GM23248 (cell line): Measurements from ENCODE around the gene EZR. TPM values are rescaled to one million over a fixed set of nuclear protein-coding genes. Genes with fewer than 3 reads are reported as not detected.
"Not testable (repeated sequence)": the region's sequence is repeated elsewhere in the genome, so short reads cannot be mapped to it uniquely, and the experiment has no call there.

ENCODE experiments used
- DNase-seq: peaks from one replicate; pipeline ENCODE4 v3.0.0-alpha.2; 2015
- H2AFZ ChIP-seq: fragments of 200-600 bp; sonication (generic); 2 replicates; pipeline ENCODE4 v1.6.1; 2016; ENCODE audit warnings: antibody characterized with exemption
- H3F3A ChIP-seq: fragments of 200-600 bp; sonication (generic); 2 replicates; pipeline ENCODE4 v1.6.1; 2016; ENCODE audit warnings: mild to moderate bottlenecking, antibody characterized with exemption, mixed run types; ENCODE audit not compliant: insufficient read depth
- H3K27ac ChIP-seq: fragments of 200-600 bp; sonication (generic); 2 replicates; pipeline ENCODE4 v1.5.1; 2016; ENCODE audit warnings: mild to moderate bottlenecking
- H3K27me3 ChIP-seq: fragments of 200-600 bp; sonication (generic); replicated peaks from 2 replicates; pipeline ENCODE4 v1.6.1; 2016; ENCODE audit warnings: mild to moderate bottlenecking; ENCODE audit not compliant: insufficient read depth
- H3K36me3 ChIP-seq: fragments of 200-600 bp; sonication (generic); 2 replicates; pipeline ENCODE4 v1.6.1; 2016; ENCODE audit warnings: low read depth, mild to moderate bottlenecking
- H3K4me1 ChIP-seq: fragments of 200-600 bp; sonication (generic); 2 replicates; pipeline ENCODE4 v1.6.1; 2016; ENCODE audit warnings: mild to moderate bottlenecking; ENCODE audit not compliant: insufficient read depth
- H3K4me2 ChIP-seq: fragments of 200-600 bp; sonication (generic); one replicate; pipeline ENCODE4 v1.6.1; 2016; ENCODE audit warnings: mild to moderate bottlenecking; ENCODE audit not compliant: unreplicated experiment
- H3K4me3 ChIP-seq: fragments of 200-600 bp; sonication (generic); 2 replicates; pipeline ENCODE4 v1.5.1; 2016; ENCODE audit warnings: mild to moderate bottlenecking
- H3K79me2 ChIP-seq: fragments of 200-600 bp; sonication (generic); 2 replicates; pipeline ENCODE4 v1.6.1; 2016; ENCODE audit warnings: mild to moderate bottlenecking; ENCODE audit not compliant: insufficient read depth
- H3K9ac ChIP-seq: fragments of 200-600 bp; sonication (generic); 2 replicates; pipeline ENCODE4 v1.6.1; 2016; ENCODE audit warnings: mild to moderate bottlenecking
- H3K9me2 ChIP-seq: fragments of 200-600 bp; sonication (generic); 2 replicates; pipeline ENCODE4 v1.6.1; 2016; ENCODE audit warnings: mixed run types, mild to moderate bottlenecking, moderate library complexity; ENCODE audit not compliant: insufficient read depth
- H3K9me3 ChIP-seq: fragments of 200-600 bp; sonication (generic); one replicate; pipeline ENCODE4 v1.6.1; 2017; ENCODE audit warnings: low read depth
- H4K20me1 ChIP-seq: fragments of 200-600 bp; sonication (generic); 2 replicates; pipeline ENCODE4 v1.6.0; 2016; ENCODE audit not compliant: insufficient read depth
- EZH2 ChIP-seq: fragments of 200-600 bp; sonication (generic); IDR thresholded peaks from 2 replicates; pipeline ENCODE4 v1.6.1; 2018; ENCODE audit warnings: antibody characterized with exemption, mild to moderate bottlenecking; ENCODE audit not compliant: insufficient read depth, poor library complexity, severe bottlenecking
- EZH2phosphoT487 ChIP-seq: fragments of 200-600 bp; sonication (generic); IDR thresholded peaks from 2 replicates; pipeline ENCODE4 v1.6.1; 2018; ENCODE audit warnings: antibody characterized with exemption, moderate library complexity, mild to moderate bottlenecking, low read depth; ENCODE audit not compliant: insufficient read depth
- WGBS, 2 experiments: methylation state at CpG; one replicate each; pipeline ENCODE4 v1.1.6; 2015 to 2017; ENCODE audit warnings: low lambda C conversion rate in 2 of 2, low coverage in 1 of 2; ENCODE audit errors: missing lambda C conversion rate in 2 of 2; 5-methylcytosine and 5-hydroxymethylcytosine counted together
- in situ Hi-C: fragments of 300-500 bp; cut with MboI; formaldehyde crosslinking; loops from 2 replicates; pipeline ENCODE4 v1.15.0; 2020
- polyA plus RNA-seq: library from polyadenylated mRNA; unstranded; fragments of >200 nt; fragmentation: Nextera tagmentation; extraction: Ambion mirVana; gene quantifications from 2 replicates; pipeline ENCODE4 v1.2.1, GENCODE V29; 2016
- total RNA-seq: library from RNA; depleted of rRNA; stranded (reverse); fragments of >200 nt; shearing (Covaris generic); gene quantifications from 2 replicates; pipeline ENCODE4 v1.2.3, GENCODE V29; 2014

EZR gene
- total and polyA plus RNA-seq, 2 experiments from 2014 or later: 52.4 to 65.2 TPM

DNA sequence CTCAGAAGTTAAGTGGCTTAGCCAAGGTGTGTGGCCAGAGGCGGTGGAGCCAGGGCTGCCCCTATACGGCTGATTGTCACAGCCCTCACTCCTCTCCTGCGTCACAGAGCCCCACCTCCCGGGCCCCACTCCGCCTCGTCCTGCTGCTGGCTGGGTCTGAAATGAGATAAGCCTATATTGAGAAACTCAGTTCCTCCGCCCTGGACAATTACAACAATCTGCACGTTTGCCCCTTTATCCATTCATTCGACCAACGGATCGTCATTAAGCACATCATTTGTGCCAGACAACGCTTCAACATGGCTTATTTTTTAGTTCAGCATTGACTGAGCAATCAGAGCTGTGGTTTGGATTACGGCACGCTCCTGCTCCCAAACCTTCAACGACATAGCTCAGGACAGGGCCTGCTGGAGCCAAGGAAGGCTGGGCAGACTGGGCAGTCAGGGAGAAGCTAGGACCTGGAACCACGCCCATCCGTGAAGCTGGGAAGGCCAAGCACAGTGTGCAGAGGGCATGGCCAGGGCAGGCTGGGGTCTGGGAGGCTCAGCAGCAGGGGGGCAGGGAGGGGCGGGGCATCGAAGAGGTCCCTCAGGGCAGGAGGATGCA is 16.6 kb upstream of the EZR start:
- Histone ChIP-seq H3K4me1 (no peaks in the 10 kb centered on the region), H3K79me2 (no peaks in the 10 kb centered on the region), H2AFZ (no peak overlapping the region), H3K27ac (no peak overlapping the region), H3K9me3 (no peaks in the 10 kb centered on the region), H3K4me3 (no peak overlapping the region), H3K9me2 (no peaks in the 10 kb centered on the region), H3K27me3 (no peaks in the 10 kb centered on the region), H3K9ac (no peak overlapping the region), H3K4me2 (no peak overlapping the region), H3F3A (no peaks in the 10 kb centered on the region), H4K20me1 (no peaks in the 10 kb centered on the region), H3K36me3 (no peaks in the 10 kb centered on the region)
- no peak for TF ChIP-seq EZH2phosphoT487
- TF ChIP-seq EZH2: no peak
- in situ Hi-C loops: no loop called here
- no peak for DNase-seq
- 65 to 68% methylated on average over 17 to 19 of the region's 19 CpGs for WGBS, 2 experiments

DNA sequence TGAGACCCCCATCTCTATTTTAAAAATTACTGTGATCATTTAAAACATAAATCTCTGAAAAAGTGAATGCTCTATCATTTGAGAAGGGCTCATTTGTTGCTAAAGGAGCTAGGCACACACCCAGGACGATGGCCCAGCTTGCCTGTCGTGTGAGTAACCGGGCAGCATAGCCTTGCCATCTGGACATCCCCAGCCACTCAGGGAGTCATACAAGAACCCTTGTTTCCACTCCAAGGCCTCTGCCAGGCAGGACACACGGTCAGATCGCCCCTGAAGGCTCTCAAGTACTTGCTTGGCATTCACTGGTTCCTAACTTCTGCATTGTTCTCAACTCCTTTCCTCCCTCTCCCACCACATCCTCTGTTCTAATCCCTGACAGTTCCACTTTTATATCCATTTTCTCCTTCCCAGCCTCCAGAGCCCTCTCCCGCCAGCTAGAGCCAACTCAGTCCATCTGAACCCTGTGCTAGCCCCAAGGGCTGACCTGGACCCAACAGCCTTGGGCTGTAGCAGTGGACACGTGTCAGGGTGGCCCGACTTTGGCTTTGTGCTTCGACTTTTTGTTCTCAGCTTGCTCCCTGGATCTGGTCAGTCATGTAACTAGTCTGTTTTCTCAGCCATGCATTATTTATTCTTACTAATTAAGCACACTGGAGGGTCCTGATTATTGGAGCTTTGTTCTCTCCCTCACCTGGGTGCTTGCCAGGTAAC is 15.7 kb upstream of the EZR start:
- in situ Hi-C loops: no loop called here
- Histone ChIP-seq H3K79me2 (no peaks in the 10 kb centered on the region), H3K4me1 (no peaks in the 10 kb centered on the region), H2AFZ (no peak overlapping the region), H3K4me3 (no peak overlapping the region), H3K9ac (no peak overlapping the region), H3K9me2 (no peaks in the 10 kb centered on the region), H3K27ac (no peak overlapping the region), H4K20me1 (no peaks in the 10 kb centered on the region), H3K36me3 (no peaks in the 10 kb centered on the region), H3K27me3 (no peaks in the 10 kb centered on the region), H3F3A (no peaks in the 10 kb centered on the region), H3K4me2 (no peak overlapping the region), H3K9me3 (no peaks in the 10 kb centered on the region)
- DNase-seq: no peak
- WGBS, 2 experiments: 68 to 72% methylated on average over 9 of the region's 9 CpGs
- TF ChIP-seq EZH2: no peak

DNA sequence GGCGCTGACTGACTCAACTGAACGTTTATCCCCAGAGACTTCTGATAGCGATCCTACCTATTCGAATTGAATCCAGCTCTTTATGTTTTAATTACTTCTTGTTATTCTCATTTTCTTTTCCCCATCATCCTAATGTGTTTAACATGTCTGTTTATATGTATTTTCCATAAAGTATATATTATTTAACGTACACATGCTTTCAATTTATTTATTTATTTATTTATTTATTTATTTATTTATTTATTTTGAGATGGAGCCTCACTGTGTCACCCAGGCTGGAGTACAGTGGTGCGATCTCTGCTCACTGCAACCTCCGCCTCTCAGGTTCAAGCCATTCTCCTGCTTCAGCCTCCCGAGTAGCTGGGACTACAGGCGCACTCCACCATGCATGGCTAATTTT is 13.6 kb upstream of the EZR start:
- in situ Hi-C loops, H3F3A ChIP-seq: not testable (repeated sequence)

DNA sequence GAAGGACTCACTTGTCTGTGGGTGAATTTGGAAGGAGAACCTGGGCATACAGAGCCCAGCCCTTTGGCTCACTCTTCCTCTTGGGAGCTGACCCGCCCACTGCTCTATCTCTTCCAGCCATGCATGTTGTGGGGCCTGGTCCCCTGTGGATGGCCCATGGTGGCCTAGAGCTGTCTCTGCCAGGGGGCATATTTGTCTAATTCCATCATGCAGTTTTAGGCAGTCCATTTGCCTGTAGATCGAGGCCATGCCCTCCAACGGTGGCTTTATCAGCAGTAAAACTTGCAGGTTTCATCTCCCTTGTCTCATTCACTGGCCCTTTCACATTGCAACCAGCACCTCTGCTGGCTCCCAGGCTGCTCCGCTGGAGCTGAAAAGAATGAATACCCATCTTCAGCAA is 12.9 kb upstream of the EZR start:
- no peaks in the 10 kb centered on the region for H3K27me3 ChIP-seq
- H3K4me2 ChIP-seq: no peak overlapping the region
- H4K20me1 ChIP-seq: no peaks in the 10 kb centered on the region
- H3K9ac ChIP-seq: no peak overlapping the region
- H3K9me2 ChIP-seq: no peaks in the 10 kb centered on the region
- TF ChIP-seq EZH2phosphoT487: no peak
- no peak for TF ChIP-seq EZH2
- H3K4me3 ChIP-seq: no peak overlapping the region
- no peaks in the 10 kb centered on the region for H3K79me2 ChIP-seq
- H2AFZ ChIP-seq: no peak overlapping the region
- H3K4me1 ChIP-seq: no peaks in the 10 kb centered on the region
- H3K9me3 ChIP-seq: no peaks in the 10 kb centered on the region
- in situ Hi-C loops: no loop called here
- no peak for DNase-seq
- H3F3A ChIP-seq: no peaks in the 10 kb centered on the region
- no peaks in the 10 kb centered on the region for H3K36me3 ChIP-seq
- WGBS, 2 experiments: 71 to 73% methylated on average over 4 of the region's 4 CpGs
- H3K27ac ChIP-seq: no peak overlapping the region

More for the DNA sequence above, 13.6 kb upstream of the EZR start:
- not testable (repeated sequence) for H3K9me3 ChIP-seq, H3K9me2 ChIP-seq, H3K4me2 ChIP-seq, H3K36me3 ChIP-seq, H3K27ac ChIP-seq, H4K20me1 ChIP-seq, H3K9ac ChIP-seq, H3K27me3 ChIP-seq, H3K4me3 ChIP-seq, H3K4me1 ChIP-seq, H3K79me2 ChIP-seq, DNase-seq, H2AFZ ChIP-seq
- 74 to 76% methylated on average over 9 of the region's 9 CpGs for WGBS, 2 experiments
